SK-N-SH (cell line): ENCODE results near the gene LIPG. TPM values are rescaled to one million over a fixed set of nuclear protein-coding genes. Genes with fewer than 3 reads are reported as not detected.
"Not testable (repeated sequence)": the region's sequence is repeated elsewhere in the genome, so short reads cannot be mapped to it uniquely, and the experiment has no call there.

Experiments used
- CTCF ChIA-PET: fragments of 300-600, 350-600 bp; formaldehyde crosslinking; extraction: SDS; loops from one replicate; lab custom pipeline; 2021; lab: Yijun Ruan, JAX
- POLR2A ChIA-PET: fragments of 350-600 bp; sonication (Branson Sonifier 250); formaldehyde crosslinking; extraction: SDS; loops from one replicate; lab custom pipeline; 2020; ENCODE audit warnings: antibody characterized with exemption, inconsistent platforms; lab: Yijun Ruan, JAX
- DNase-seq: peaks from one replicate; pipeline ENCODE4 v3.0.0; 2012
- H2AFZ ChIP-seq: fragments of 200-600 bp; sonication (generic); 2 replicates; pipeline ENCODE4 v1.8.1; 2016; ENCODE audit warnings: antibody characterized with exemption, mild to moderate bottlenecking, low read depth
- H3F3A ChIP-seq: fragments of 200-600 bp; sonication (generic); replicated peaks from 2 replicates; pipeline ENCODE3; 2016; ENCODE audit warnings: antibody characterized with exemption, mild to moderate bottlenecking; ENCODE audit not compliant: insufficient read depth
- H3K27ac ChIP-seq, 2 experiments: fragments of 200-500 bp in 1 of 2; fragments of 200-600 bp in 1 of 2; sonication (Bioruptor generic) in 1 of 2; sonication (generic), shearing (Covaris generic) in 1 of 2; 2 replicates each; pipeline versions ENCODE4 v1.5.1 to v1.6.1; 2014 to 2016; ENCODE audit warnings: low read depth in 2 of 2, inconsistent platforms in 1 of 2, low read length in 1 of 2, mild to moderate bottlenecking in 1 of 2, mixed read lengths in 1 of 2
- H3K27me3 ChIP-seq: fragments of 200-600 bp; sonication (generic), shearing (Covaris generic); 2 replicates; pipeline ENCODE4 v1.6.1; 2016; ENCODE audit warnings: mixed run types; ENCODE audit not compliant: insufficient read depth
- H3K36me3 ChIP-seq, 2 experiments: fragments of 200-500 bp in 1 of 2; fragments of 200-600 bp in 1 of 2; sonication (Bioruptor generic) in 1 of 2; sonication (generic) in 1 of 2; replicated peaks in 1 of 2; 2 replicates each; pipeline versions ENCODE3 to v1.5.1; 2014 to 2016; ENCODE audit warnings: low read length in 1 of 2, mild to moderate bottlenecking in 1 of 2; ENCODE audit not compliant: insufficient read depth in 2 of 2, control insufficient read depth in 1 of 2
- H3K4me1 ChIP-seq, 2 experiments: fragments of 200-500 bp in 1 of 2; fragments of 200-600 bp in 1 of 2; sonication (Bioruptor generic) in 1 of 2; sonication (generic), shearing (Covaris generic) in 1 of 2; 2 replicates each; pipeline versions ENCODE4 v1.5.1 to v1.6.1; 2014 to 2016; ENCODE audit warnings: low read depth in 1 of 2, low read length in 1 of 2, mixed run types in 1 of 2; ENCODE audit not compliant: insufficient read depth in 2 of 2, control insufficient read depth in 1 of 2
- H3K4me2 ChIP-seq: fragments of 200-600 bp; sonication (generic), shearing (Covaris generic); 2 replicates; pipeline ENCODE4 v1.6.1; 2017; ENCODE audit warnings: mixed run types
- H3K4me3 ChIP-seq, 2 experiments: fragments of 200-500 bp in 1 of 2; fragments of 200-600 bp in 1 of 2; sonication (Bioruptor generic) in 1 of 2; sonication (generic), shearing (Covaris generic) in 1 of 2; 2 replicates each; pipeline versions ENCODE4 v1.5.1 to v1.8.1; 2014 to 2016; ENCODE audit warnings: low read depth in 2 of 2, inconsistent platforms in 1 of 2, low read length in 1 of 2, mild to moderate bottlenecking in 1 of 2, mixed read lengths in 1 of 2, moderate library complexity in 1 of 2
- H3K79me2 ChIP-seq: fragments of 200-600 bp; sonication (generic); 2 replicates; pipeline ENCODE4 v1.8.1; 2017; ENCODE audit warnings: mild to moderate bottlenecking; ENCODE audit not compliant: insufficient read depth
- H3K9ac ChIP-seq: fragments of 200-600 bp; sonication (generic); 2 replicates; pipeline ENCODE4 v1.6.1; 2017; ENCODE audit warnings: mixed run types
- H3K9me2 ChIP-seq: fragments of 200-600 bp; sonication (generic); 2 replicates; pipeline ENCODE4 v1.6.1; 2017; ENCODE audit warnings: mixed run types
- H3K9me3 ChIP-seq: fragments of 200-600 bp; sonication (generic); 2 replicates; pipeline ENCODE4 v1.6.1; 2017; ENCODE audit warnings: mixed run types, mild to moderate bottlenecking, moderate library complexity
- H4K20me1 ChIP-seq: fragments of 200-600 bp; sonication (generic); 2 replicates; pipeline ENCODE4 v1.6.1; 2017; ENCODE audit warnings: mild to moderate bottlenecking, mixed run types; ENCODE audit not compliant: insufficient read depth
- CHD2 ChIP-seq: fragments of 150-350 bp; IDR thresholded peaks from 2 replicates; pipeline ENCODE4 v1.6.1; 2018; ENCODE audit warnings: low read length; ENCODE audit not compliant: partially characterized antibody
- ELF1 ChIP-seq: IDR thresholded peaks from 2 replicates; pipeline ENCODE4 v1.4.0; 2012
- EZH2phosphoT487 ChIP-seq: fragments of 200-600 bp; sonication (generic); IDR thresholded peaks from 2 replicates; pipeline ENCODE4 v1.6.1; 2017; ENCODE audit warnings: low read depth, mixed run types, mild to moderate bottlenecking, antibody characterized with exemption, moderate library complexity, borderline replicate concordance
- FOXM1 ChIP-seq: IDR thresholded peaks from 2 replicates; pipeline ENCODE4 v1.4.0; 2012; ENCODE audit warnings: low read depth, mild to moderate bottlenecking
- MEF2A ChIP-seq: IDR thresholded peaks from 2 replicates; pipeline ENCODE4 v1.4.0; 2012; ENCODE audit warnings: low read depth, borderline replicate concordance
- MXI1 ChIP-seq: IDR thresholded peaks from 2 replicates; pipeline ENCODE4 v1.6.1; 2012; ENCODE audit warnings: mild to moderate bottlenecking, low read depth, low read length, improper control_type of control experiment
- PBX3 ChIP-seq: IDR thresholded peaks from 2 replicates; pipeline ENCODE4; 2012
- RAD21 ChIP-seq: IDR thresholded peaks from 2 replicates; pipeline ENCODE4 v1.6.1; 2012; ENCODE audit warnings: mild to moderate bottlenecking, low read length
- RCOR1 ChIP-seq: fragments of 150-350 bp; IDR thresholded peaks from 2 replicates; pipeline ENCODE4 v1.6.1; 2017; ENCODE audit warnings: antibody characterized with exemption, low read length
- RXRA ChIP-seq: IDR thresholded peaks from 2 replicates; pipeline ENCODE4 v1.4.0; 2012; ENCODE audit warnings: low read depth, mild to moderate bottlenecking, borderline replicate concordance
- TCF12 ChIP-seq: IDR thresholded peaks from 2 replicates; pipeline ENCODE4 v1.4.0; 2012
- YY1 ChIP-seq: IDR thresholded peaks from 2 replicates; pipeline ENCODE4 v1.4.0; 2012; ENCODE audit warnings: low read depth, mild to moderate bottlenecking
- ZBTB33 ChIP-seq: IDR thresholded peaks from 2 replicates; pipeline ENCODE4 v1.4.0; 2012; ENCODE audit warnings: low read depth, borderline replicate concordance
- WGBS: methylation state at CpG from one replicate; pipeline ENCODE4 v1.1.6; 2017; ENCODE audit warnings: low lambda C conversion rate; 5-methylcytosine and 5-hydroxymethylcytosine counted together
- polyA plus RNA-seq, 3 experiments: library from polyadenylated mRNA; depleted of rRNA; stranded (reverse); fragments of >200 nt; gene quantifications; 2 replicates each; pipeline ENCODE4 v1.2.3, GENCODE V29; 2012

LIPG gene
- polyA plus RNA-seq, 1 of the 3 experiments (the other 2 are of a cell fraction) = 3.2 TPM

- Histone ChIP-seq H3K4me3 (no peak overlapping the region), H3K9ac (no peak overlapping the region), H4K20me1 (no peaks in the 10 kb centered on the region)
- TF ChIP-seq PBX3 (no peak), ELF1 (no peak), TCF12 (no peak), EZH2phosphoT487 (no peak)
- TF ChIP-seq, all 33 proteins: peak for 0
- Histone ChIP-seq H3K4me1 (no peaks in the 10 kb centered on the region; a peak in 1 of 4 replicates), H3K9me2 (no peaks in the 10 kb centered on the region), H3K79me2 (no peaks in the 10 kb centered on the region), H3K4me2 (no peak overlapping the region), H3F3A (peaks cover 3% of the 10 kb centered on the region), H3K27ac (no peak overlapping the region), H3K27me3 (no peaks in the 10 kb centered on the region), H2AFZ (no peak overlapping the region), H3K36me3 (peaks cover 0 to 14% of the 10 kb centered on the region in 2 experiments), H3K9me3 (no peaks in the 10 kb centered on the region)
- 95% methylated on average over 2 of the region's 2 CpGs for WGBS
- no peak for DNase-seq
- ChIA-PET CTCF (no interaction called here), POLR2A (no interaction called here)
Observed at GRCh38 chr18:49573835-49574234, 12.0 kb downstream of the LIPG start.

GRCh38 chr18:49579041-49579440, 17.2 kb downstream of the LIPG start:
- H3K9me2 ChIP-seq, H3K27ac ChIP-seq, H3K79me2 ChIP-seq, H2AFZ ChIP-seq, H4K20me1 ChIP-seq, H3K4me3 ChIP-seq, H3K4me2 ChIP-seq, DNase-seq, H3K36me3 ChIP-seq, POLR2A ChIA-PET, H3K9ac ChIP-seq, H3K9me3 ChIP-seq, H3F3A ChIP-seq, H3K27me3 ChIP-seq, H3K4me1 ChIP-seq: not testable (repeated sequence)
- CTCF ChIA-PET = interaction anchor here (0.7 kb wide), 1 partner anchor 39 kb away, joined by 4 read pairs; no protein-coding TSS in a partner anchor
- 91% methylated on average over 2 of the region's 2 CpGs for WGBS

- H3K79me2 ChIP-seq, H3K27me3 ChIP-seq, H3K4me2 ChIP-seq, H3K4me3 ChIP-seq, H3F3A ChIP-seq, DNase-seq, H4K20me1 ChIP-seq, H3K9ac ChIP-seq, H3K27ac ChIP-seq, H2AFZ ChIP-seq, H3K36me3 ChIP-seq, H3K9me3 ChIP-seq, H3K9me2 ChIP-seq, H3K4me1 ChIP-seq, POLR2A ChIA-PET: not testable (repeated sequence)
- WGBS = 72% methylated on average over 2 of the region's 2 CpGs
- CTCF ChIA-PET = interaction anchor here (0.7 kb wide), 1 partner anchor 38 kb away, joined by 4 read pairs; no protein-coding TSS in a partner anchor
Observed at GRCh38 chr18:49579583-49579982, 17.7 kb downstream of the LIPG start.

GRCh38 chr18:49580279-49580678, 18.4 kb downstream of the LIPG start:
- Histone ChIP-seq H4K20me1 (no peaks in the 10 kb centered on the region), H3F3A (no peaks in the 10 kb centered on the region), H3K9me3 (no peaks in the 10 kb centered on the region), H3K4me2 (no peak overlapping the region), H3K4me1 (no peaks in the 10 kb centered on the region), H3K9me2 (no peaks in the 10 kb centered on the region), H3K27ac (no peak overlapping the region), H3K9ac (no peak overlapping the region), H3K27me3 (no peaks in the 10 kb centered on the region), H2AFZ (no peak overlapping the region), H3K79me2 (no peaks in the 10 kb centered on the region), H3K4me3 (no peak overlapping the region), H3K36me3 (peaks cover 0 to 1% of the 10 kb centered on the region in 2 experiments)
- no peak for TF ChIP-seq RXRA
- TF ChIP-seq YY1 = no peak
- TF ChIP-seq ZBTB33 = no peak
- no peak for TF ChIP-seq RCOR1
- no peak for TF ChIP-seq FOXM1
- no peak for TF ChIP-seq MXI1
- TF ChIP-seq MEF2A = no peak
- TF ChIP-seq EZH2phosphoT487 = no peak
- no peak for TF ChIP-seq RAD21
- TF ChIP-seq CHD2 = no peak
- DNase-seq = no peak
- ChIA-PET POLR2A (no interaction called here), CTCF (no interaction called here)
- 84% methylated on average over 1 of the region's 1 CpG for WGBS
